Fibroblast of pulmonary artery (primary cell): Measurements from ENCODE around the gene ARHGDIB.

Experiments
- DNase-seq: peaks from one replicate; pipeline ENCODE4 v3.0.0-alpha.2; 2010; ENCODE audit warnings: low read depth
- H3K4me3 ChIP-seq: replicated peaks from 2 replicates; pipeline ENCODE4 v1.5.1; 2011; ENCODE audit warnings: low read depth, mild to moderate bottlenecking, control low read depth, low read length, moderate library complexity
- CTCF ChIP-seq: IDR thresholded peaks from 2 replicates; pipeline ENCODE4 v1.5.1; 2011; ENCODE audit warnings: mild to moderate bottlenecking, control low read depth, low read length, inconsistent platforms; ENCODE audit errors: missing control alignments

Gene ARHGDIB

DNA sequence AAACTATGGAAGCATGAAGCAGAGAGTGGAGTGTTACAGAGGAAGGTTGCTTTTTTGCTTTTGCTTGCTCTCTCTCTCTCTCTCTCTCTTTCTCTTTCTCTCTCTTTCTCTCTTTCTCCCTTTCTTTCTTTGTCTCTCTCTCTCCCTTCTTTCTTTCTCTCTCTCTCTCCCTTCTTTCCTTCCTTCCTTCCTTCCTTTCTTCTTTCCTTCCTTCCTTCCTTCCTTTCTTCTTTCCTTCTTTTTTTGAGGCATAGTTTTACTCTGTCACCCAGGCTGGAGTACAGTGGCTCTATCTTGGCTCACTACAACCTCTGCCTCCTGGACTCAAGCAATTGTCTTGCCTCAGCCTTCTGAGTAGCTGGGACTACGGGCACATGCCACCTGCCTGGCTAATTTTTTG is 7.6 kb downstream of the ARHGDIB start:
- DNase-seq, result no peak
- H3K4me3 ChIP-seq, result no peak overlapping the region
- TF ChIP-seq CTCF, result no peak

DNA sequence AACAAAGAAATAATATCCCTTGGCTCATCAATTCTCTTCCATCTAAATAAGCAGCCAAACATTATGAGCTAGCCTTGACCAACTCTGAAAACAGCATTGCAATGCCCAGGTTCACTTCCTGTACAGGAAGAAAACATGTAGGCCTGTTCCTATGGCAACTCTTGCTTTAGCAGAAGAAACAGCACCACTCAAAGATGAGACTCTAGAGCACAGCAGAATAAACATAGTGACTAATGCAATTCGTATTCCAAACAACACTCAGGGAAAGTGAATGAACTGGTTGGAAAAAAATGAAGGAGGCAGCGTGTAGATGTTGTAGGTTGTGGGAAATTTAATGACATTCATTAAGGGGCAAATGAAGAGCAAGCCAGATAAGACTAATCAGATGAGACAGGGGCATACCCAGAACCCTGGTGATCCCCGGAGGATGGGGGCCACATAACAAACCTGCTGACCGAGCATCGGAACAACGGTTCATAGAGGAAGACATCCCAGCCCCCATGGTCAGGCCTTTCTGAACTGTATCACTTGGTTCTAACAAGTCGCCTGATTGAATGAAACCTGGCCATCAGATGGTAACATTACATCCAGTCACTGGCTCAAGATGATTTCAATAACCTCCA is 9.0 kb downstream of the ARHGDIB start:
- peak; percentile 98 for DNase-seq
- no peak overlapping the region for H3K4me3 ChIP-seq
- TF ChIP-seq CTCF, result no peak

DNA sequence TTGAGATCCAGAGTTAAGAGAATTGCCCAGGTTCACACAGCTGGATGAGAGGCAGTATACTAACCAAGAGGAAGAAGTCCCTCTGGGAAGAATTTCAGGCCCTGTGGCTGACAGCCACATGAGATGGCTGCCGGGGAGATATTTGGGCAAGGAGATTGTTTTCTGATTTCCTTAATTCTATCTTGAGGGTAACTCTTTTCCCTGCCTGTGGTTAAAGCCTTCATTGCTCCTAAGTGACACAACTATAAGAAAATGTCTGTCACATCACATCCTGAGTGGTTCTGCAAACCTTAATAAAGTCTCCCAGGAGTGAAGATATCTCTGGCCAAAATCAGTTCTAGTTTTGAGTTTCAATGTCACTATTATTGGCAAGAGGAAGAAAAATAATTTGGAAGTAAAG is 9.6 kb downstream of the ARHGDIB start:
- H3K4me3 ChIP-seq, result no peak overlapping the region
- no peak for DNase-seq
- no peak for TF ChIP-seq CTCF

- H3K4me3 ChIP-seq, result no peak overlapping the region
- DNase-seq, result peak; percentile 67
- TF ChIP-seq CTCF, result no peak
Observed at GRCh38 chr12:14950982-14951746, 10.2 kb downstream of the ARHGDIB start.

DNA sequence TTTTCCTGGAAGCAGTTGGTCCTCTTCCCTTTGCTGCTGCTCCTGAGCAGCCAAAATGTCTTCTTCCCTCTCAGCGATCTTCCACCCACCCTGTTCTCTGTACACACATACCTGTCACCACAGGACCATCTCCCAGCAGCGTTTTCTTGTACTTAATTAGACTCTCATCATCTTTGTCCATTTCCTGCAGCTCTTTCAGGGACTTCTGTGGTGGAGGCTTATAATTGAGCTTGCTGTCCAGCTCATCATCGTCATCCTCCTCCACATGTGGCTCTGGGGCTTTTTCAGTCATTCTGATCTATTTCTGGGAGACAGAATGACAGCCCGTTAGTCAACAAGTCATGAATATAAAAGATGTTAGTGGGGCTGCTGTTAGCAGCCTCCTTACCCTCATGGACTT is 11.0 kb downstream of the ARHGDIB start:
- H3K4me3 ChIP-seq, result no peak overlapping the region

DNA sequence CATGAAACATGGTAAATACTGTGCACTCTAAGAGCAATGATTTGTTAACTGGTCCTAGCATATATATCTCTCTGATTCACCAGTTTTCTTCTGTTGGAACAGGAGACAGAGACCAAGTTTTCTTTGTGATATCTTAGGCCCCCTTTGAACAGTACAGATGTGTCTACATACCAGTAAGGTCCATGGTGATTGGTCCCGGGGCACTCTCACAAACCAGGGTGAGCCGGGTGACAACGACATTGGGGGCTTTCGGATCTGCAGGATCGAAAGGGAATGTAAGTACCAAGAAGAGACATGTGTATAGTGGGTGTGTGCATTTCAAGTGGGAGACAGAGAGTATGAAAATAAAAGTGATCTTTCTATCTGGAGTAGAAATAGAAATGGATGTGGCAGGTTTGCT is 11.8 kb downstream of the ARHGDIB start:
- TF ChIP-seq CTCF, result no peak
- DNase-seq, result no peak
- H3K4me3 ChIP-seq, result no peak overlapping the region

More for the DNA sequence above, 11.0 kb downstream of the ARHGDIB start:
- no peak for TF ChIP-seq CTCF
- DNase-seq, result no peak
